ENCODE data around the gene RTP3. TPM values are rescaled to one million over a fixed set of nuclear protein-coding genes. Genes with fewer than 3 reads are reported as not detected.

Gene RTP3
- total and polyA plus RNA-seq, 2 of the 4 experiments (the other 2 are of a cell fraction): 0.18 to 0.26 TPM

DNA sequence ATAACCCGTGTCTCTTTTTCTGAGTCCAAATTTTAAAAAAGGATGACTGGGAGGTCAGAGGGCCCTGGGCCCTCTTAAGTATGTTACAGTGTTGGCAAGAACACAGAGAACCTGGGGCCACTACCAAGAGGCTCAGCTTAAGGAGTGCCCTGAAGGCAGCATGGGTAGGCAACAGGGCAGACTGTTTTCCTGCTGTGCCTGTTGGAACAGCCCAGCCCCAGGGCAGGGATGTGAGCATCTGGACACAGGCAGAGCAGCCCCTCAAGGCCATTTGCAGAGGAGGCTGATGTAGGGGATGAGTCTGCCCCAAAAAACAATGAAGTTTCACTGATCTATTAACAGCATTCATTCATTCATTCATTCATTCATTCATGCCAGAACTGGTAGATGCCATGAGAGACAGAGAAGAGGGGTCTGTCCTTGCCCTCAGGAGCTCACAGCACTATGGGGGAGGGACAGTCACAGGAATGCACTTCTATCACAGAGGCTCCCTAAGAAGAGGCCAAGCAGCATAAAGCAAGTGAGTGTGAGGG, 30.8 kb upstream of the RTP3 start:
- H3K23ac ChIP-seq (ENCODE audit: low read depth, low read length): no peak overlapping the region
- no peaks in the 10 kb centered on the region for H3K79me1 ChIP-seq (ENCODE audit: low read depth in 1 of 2, low read length in 2 of 2)
- no peaks in the 10 kb centered on the region for H3K9me3 ChIP-seq (ENCODE audit: control insufficient read depth, insufficient read depth, low read length)
- TF ChIP-seq MAZ (IDR thresholded peaks at IDR 0.05; ENCODE audit: borderline replicate concordance, low read depth, low read length) (no peak), RAD21 (IDR thresholded peaks at IDR 0.05; ENCODE audit: low read length) (no peak), NFE2L2 (IDR thresholded peaks at IDR 0.05; ENCODE audit: low read depth, low read length) (no peak), MAFK (IDR thresholded peaks at IDR 0.05; ENCODE audit: low read depth, low read length) (no peak), RCOR1 (IDR thresholded peaks at IDR 0.05; ENCODE audit: insufficient replicate concordance, low read length) (no peak), SMC3 (IDR thresholded peaks at IDR 0.05; ENCODE audit: low read depth, low read length) (no peak), CHD1 (IDR thresholded peaks at IDR 0.05; ENCODE audit: low read depth, low read length) (no peak), RFX5 (IDR thresholded peaks at IDR 0.05; ENCODE audit: low read depth, low read length) (no peak), POLR2A (IDR thresholded peaks at IDR 0.05; ENCODE audit: low read depth, low read length) (no peak), CEBPB (IDR thresholded peaks at IDR 0.05; ENCODE audit: low read depth, low read length) (no peak), MXI1 (IDR thresholded peaks at IDR 0.05; ENCODE audit: borderline replicate concordance, low read depth, low read length) (no peak), FOS (IDR thresholded peaks at IDR 0.05; ENCODE audit: low read depth, low read length) (no peak), BHLHE40 (IDR thresholded peaks at IDR 0.05; ENCODE audit: low read depth, low read length) (no peak)
- TF ChIP-seq, protein P1, sequence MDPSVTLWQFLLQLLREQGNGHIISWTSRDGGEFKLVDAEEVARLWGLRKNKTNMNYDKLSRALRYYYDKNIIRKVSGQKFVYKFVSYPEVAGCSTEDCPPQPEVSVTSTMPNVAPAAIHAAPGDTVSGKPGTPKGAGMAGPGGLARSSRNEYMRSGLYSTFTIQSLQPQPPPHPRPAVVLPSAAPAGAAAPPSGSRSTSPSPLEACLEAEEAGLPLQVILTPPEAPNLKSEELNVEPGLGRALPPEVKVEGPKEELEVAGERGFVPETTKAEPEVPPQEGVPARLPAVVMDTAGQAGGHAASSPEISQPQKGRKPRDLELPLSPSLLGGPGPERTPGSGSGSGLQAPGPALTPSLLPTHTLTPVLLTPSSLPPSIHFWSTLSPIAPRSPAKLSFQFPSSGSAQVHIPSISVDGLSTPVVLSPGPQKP (IDR thresholded peaks at IDR 0.05; ENCODE audit: borderline replicate concordance, low read depth, low read length): no peak
- TF ChIP-seq, protein P2, sequence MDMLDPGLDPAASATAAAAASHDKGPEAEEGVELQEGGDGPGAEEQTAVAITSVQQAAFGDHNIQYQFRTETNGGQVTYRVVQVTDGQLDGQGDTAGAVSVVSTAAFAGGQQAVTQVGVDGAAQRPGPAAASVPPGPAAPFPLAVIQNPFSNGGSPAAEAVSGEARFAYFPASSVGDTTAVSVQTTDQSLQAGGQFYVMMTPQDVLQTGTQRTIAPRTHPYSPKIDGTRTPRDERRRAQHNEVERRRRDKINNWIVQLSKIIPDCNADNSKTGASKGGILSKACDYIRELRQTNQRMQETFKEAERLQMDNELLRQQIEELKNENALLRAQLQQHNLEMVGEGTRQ (IDR thresholded peaks at IDR 0.05; ENCODE audit: low read depth, low read length): no peak
- TF ChIP-seq, protein P3, sequence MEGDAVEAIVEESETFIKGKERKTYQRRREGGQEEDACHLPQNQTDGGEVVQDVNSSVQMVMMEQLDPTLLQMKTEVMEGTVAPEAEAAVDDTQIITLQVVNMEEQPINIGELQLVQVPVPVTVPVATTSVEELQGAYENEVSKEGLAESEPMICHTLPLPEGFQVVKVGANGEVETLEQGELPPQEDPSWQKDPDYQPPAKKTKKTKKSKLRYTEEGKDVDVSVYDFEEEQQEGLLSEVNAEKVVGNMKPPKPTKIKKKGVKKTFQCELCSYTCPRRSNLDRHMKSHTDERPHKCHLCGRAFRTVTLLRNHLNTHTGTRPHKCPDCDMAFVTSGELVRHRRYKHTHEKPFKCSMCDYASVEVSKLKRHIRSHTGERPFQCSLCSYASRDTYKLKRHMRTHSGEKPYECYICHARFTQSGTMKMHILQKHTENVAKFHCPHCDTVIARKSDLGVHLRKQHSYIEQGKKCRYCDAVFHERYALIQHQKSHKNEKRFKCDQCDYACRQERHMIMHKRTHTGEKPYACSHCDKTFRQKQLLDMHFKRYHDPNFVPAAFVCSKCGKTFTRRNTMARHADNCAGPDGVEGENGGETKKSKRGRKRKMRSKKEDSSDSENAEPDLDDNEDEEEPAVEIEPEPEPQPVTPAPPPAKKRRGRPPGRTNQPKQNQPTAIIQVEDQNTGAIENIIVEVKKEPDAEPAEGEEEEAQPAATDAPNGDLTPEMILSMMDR (conservative IDR thresholded peaks at IDR 0.05; ENCODE audit: low read depth, low read length): no peak
- no peak overlapping the region for H2BK120ac ChIP-seq (ENCODE audit: low read depth, low read length)
- dilution Hi-C loops (cut with HindIII; ENCODE audit: low sequenced_read_pairs, unreplicated experiment) (no loop called here), in situ Hi-C loops (cut with MboI; ENCODE audit: low sequenced_read_pairs) (no loop called here), intact Hi-C loops (cut with micrococcal nuclease) (no loop called here)
- no peaks in the 10 kb centered on the region; the same call in 1 of the 2 replicates for H3K9me1 ChIP-seq (ENCODE audit: insufficient read depth, low read length)
- H3K27ac ChIP-seq (ENCODE audit: insufficient read depth, low read length): no peak overlapping the region
- no peak overlapping the region for H2BK20ac ChIP-seq (ENCODE audit: low read depth, low read length)
- BruUV-seq (replicated peaks): no TSS peak
- H4K5ac ChIP-seq (ENCODE audit: low read depth, low read length): no peak overlapping the region
- no CpG with 5 or more reads among the region's 1 CpG for WGBS, 2 experiments (ENCODE audit: extremely low coverage in 2 of 2, insufficient read length in 1 of 2)
- H3K18ac ChIP-seq (ENCODE audit: low read depth, low read length): no peak overlapping the region
- no peak overlapping the region for H2AFZ ChIP-seq (replicated peaks; ENCODE audit: low read length, poor library complexity)
- H3K4me2 ChIP-seq (ENCODE audit: low read depth, low read length): no peak overlapping the region
- H2BK5ac ChIP-seq (ENCODE audit: low read depth, low read length, poor library complexity, severe bottlenecking): no peak overlapping the region
- no peak overlapping the region for H3K14ac ChIP-seq (replicated peaks; ENCODE audit: low read depth, low read length)
- POLR2A ChIA-PET (ENCODE audit: unreplicated experiment): no interaction called here
- DNase-seq (no peak), ATAC-seq (ENCODE audit: low read depth) (no peak)
- no peak overlapping the region for H4K8ac ChIP-seq (ENCODE audit: low read depth in 2 of 2, low read length in 2 of 2)
- H3K56ac ChIP-seq (ENCODE audit: extremely low read depth, insufficient read depth, low read length): no peak overlapping the region
- peaks cover 77% of the 10 kb centered on the region for H3K27me3 ChIP-seq (ENCODE audit: control insufficient read depth, insufficient read depth, low read length)
- peaks cover 3% of the 10 kb centered on the region for H3K4me1 ChIP-seq (ENCODE audit: control insufficient read depth, insufficient read depth, low read length)
- H2BK15ac ChIP-seq (ENCODE audit: low read depth, low read length): no peak overlapping the region
- no peak overlapping the region for H2AK9ac ChIP-seq (replicated peaks; ENCODE audit: low read depth, low read length, poor library complexity)
- H4K91ac ChIP-seq (ENCODE audit: insufficient read depth, low read depth, low read length): no peak overlapping the region
- no peaks in the 10 kb centered on the region for H3K36me3 ChIP-seq (ENCODE audit: control insufficient read depth, insufficient read depth, low read length)
- H2AK5ac ChIP-seq (ENCODE audit: low read depth, low read length): no peak overlapping the region
- H4K20me1 ChIP-seq (ENCODE audit: insufficient read depth, low read length): no peaks in the 10 kb centered on the region; the same call in 1 of the 2 replicates
- H3K4ac ChIP-seq (ENCODE audit: low read depth, low read length): no peak overlapping the region
- no peak overlapping the region for H3K9ac ChIP-seq (ENCODE audit: low read depth, low read length)
- H3K4me3 ChIP-seq (ENCODE audit: insufficient read depth, low read depth, low read length): no peak overlapping the region
- CTCF ChIA-PET: no interaction called here

Measured in IMR-90 (cell line).